GM15510 (cell line): ENCODE results near the gene MYO1H.

Experiments used
- POLR2A ChIP-seq: IDR thresholded peaks from 3 replicates; pipeline ENCODE4 v1.6.1; 2011; ENCODE audit warnings: borderline replicate concordance; ENCODE audit not compliant: insufficient read length; ENCODE audit errors: extremely low read depth

MYO1H gene

DNA sequence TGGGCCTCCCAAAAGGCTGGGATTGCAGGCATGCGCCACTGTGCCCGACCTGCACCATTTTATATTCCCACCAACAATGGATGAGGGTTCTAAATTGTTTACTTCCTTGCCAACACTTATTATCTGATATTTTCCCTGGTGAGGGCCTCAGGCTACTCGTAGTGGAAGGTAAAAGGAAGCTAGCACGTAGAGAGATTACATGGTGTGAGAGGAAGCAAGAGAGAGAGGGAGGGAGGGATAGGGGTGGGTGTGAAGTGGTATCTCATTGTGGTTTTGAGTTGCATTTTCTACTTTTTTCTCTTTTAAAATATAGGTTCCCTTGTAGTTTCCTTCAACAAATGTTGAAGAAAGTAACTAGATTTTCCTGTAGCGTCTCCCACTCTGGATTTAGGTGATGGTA, 30.9 kb downstream of the MYO1H start:
- no peak for TF ChIP-seq POLR2A

DNA sequence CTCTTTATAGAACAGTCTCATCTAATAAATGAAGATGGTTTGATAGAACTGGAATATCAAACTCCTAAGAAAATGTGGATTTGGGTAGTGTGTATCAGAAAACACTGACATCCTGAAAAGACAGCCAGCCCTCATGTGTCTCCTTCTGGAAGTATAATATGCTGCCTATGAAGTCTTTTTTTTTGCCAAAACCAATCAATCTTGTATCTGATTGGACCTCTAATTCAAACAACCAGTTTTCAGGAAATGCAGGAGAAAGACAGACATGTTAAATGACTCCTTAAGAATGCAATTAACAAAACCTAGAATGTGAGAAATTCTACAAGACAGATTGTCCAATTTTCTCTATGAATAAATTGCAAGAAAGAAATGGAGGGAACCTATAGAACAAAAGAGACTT, 34.3 kb downstream of the MYO1H start:
- TF ChIP-seq POLR2A, result no peak

DNA sequence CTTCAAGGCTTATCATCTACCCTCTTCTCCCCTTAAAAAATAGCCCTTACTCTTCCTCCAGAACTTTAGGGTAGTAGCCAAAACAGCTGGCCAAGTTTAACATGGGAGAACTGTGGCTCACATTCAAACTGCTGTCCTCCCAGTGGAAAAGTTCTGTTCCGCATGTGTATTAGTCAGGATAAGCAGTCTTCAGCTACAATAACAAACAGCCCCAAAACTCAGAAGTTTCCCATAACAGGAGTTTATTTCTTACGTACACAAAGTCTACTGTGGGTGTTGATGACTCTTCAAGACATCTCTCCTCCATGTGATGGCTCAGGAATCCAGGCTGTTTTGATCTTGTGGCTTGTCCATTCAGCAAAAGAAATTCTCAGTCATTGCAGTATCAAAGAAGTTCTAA, 35.5 kb downstream of the MYO1H start:
- no peak for TF ChIP-seq POLR2A

DNA sequence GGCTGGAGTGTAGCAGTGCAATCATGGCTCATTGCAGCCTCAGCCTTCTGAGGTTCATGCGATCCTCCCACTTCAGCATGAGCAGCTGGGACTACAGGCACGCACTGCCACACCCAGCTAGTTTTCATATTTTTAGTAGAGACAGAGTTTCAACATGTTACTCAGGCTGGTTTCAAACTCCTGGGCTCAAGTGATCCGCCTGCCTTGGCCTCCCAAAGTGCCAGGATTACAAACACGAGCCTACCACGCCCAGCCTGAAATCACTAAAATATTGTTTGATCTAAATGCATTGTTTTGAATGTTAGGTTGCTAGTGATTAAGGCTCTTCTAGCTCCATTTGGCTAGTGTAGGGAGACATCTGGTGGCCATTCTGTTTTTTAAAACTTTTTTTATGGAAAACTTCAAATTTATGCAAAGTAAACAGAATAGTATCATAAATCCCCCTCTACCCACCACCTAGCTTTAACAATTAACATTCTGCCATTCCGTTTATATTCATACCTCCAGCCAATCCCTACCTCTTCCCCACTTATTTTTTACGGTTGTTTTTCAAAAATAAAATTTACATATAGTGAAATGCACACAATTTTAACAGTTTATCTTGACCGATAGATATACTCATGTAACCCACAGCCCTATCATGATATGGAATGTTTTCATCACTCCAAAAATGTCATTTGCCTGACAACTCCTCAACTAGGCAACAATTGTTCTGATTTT, 37.8 kb downstream of the MYO1H start:
- no peak for TF ChIP-seq POLR2A

DNA sequence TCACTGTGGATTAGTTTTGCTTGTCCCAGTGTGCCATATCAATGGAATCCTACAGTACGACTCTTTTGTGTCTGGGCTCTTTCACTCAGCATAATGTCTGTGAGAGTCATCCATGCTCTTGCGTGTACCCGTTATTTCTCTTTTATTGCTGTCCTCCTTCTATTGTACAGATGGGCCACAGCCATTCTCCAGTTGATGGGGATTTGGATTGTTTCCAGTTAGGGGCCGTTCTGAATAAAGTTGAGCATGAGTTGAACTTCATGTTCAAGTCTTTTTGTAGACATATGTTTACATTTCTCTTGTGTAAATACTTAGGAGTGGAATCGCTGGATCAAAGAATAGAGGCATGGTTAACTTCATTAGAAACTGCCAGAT, 38.3 kb downstream of the MYO1H start:
- TF ChIP-seq POLR2A, result no peak

DNA sequence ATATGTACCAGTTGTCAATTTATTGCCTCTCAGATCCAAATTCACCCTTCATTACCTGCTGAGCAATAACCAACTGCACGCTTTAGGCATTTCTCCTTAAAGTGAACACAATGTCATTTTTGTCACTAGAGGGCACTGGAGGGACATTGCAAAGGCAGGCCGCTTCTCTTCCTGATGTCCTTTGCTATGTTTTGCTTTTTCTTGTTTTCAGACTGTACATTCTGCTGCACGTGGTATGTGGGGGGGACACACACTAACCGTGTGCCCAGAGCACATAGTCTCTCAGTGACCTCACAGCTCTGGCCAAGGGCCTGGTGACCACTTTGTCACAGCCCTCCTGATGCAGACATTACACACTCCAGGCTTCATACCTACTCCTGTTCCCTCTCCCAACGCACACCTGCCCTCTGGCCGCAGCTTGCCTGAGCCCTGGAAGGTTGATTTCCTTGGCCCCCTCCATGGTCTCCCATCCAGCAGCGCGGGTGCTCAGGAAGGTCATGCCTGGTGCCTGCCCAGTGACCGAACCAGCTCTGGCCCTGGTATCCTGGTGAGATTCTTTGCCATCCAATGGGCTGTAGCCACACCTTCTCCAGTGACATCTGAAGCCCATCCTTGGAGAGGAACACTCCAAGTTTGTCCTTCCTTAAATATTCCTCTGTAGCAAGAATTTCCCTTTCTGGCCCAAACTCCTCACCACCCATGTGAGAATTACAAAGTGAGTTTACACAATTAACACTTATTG, 39.9 kb downstream of the MYO1H start:
- TF ChIP-seq POLR2A, result no peak

DNA sequence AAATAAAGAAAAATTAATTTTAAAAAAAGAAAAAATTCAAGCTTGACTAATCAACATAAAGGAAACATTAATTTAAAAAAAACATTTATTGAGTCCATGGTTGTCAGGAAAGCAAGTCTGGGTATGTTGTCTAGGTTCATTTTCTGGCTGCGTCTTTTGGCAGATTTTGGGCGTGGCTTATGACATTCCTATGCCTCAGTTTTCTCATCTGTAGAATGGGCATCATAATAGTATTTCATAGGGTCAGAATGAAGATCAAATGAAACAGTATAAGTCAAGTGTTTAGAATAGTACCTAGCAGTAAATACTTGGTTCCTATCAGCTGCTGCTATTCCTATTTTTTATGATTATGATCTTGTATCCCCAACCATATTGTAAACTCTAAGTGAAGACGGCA, 40.5 kb downstream of the MYO1H start:
- TF ChIP-seq POLR2A, result no peak

DNA sequence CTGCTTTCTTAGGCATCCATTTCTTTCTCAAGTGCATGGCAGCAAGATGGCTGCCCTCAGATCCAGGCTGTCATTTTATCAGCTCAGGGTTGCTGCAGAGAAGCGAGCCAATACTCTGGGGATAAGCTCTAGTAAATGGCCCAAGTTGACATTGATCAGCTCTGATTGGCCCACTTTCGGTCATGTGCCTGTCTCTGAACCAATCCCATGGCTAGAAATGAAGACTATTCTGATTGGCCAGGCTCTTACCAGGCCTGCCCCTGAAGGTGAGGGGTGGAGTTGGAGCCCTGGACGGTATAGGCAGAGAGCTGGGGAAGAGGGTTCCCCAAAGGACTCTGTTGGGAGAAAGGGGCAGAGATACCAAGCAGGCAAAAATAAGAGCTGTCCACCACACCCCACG, 41.4 kb downstream of the MYO1H start:
- TF ChIP-seq POLR2A, result no peak

DNA sequence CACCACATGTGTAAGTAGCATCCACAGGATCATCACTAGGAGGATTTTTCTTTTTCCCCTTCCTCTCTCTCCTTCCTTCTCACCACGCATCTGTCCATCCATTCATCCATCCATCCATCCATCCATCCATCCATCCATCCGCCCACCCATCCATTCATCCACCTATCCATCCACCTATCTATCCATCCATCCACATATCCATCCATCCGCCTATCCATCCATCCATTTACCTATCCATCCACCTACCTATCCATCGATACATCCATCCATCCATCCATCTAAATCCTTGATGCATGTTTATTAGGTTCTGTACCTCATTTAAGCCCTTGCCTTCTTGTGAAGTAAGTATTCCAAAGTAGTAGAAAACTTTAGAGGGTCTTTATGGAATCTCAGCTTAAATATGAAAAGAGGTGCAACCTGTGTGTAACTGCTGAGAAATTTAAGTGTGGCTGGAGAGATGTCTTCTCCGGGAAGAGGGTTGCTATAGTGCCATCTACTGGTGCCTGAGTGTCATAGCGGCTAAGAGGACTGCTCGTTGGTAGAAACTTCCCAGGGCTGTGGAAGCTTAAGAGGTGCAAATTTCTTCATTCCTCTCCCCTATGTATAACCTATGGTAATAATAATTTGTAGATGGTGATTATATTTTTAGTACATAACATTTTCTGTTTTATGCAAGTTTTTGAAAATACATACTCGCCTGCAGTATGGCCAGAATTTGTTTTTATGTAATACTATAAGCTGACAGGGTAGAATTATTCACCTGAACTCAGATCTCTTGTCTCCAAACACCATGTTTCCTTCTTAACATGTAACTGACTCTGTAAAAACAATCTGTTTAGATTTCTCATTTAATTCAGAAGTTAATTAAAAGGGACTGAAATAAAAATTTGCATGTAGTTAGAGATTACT, 46.0 kb downstream of the MYO1H start:
- no peak for TF ChIP-seq POLR2A

DNA sequence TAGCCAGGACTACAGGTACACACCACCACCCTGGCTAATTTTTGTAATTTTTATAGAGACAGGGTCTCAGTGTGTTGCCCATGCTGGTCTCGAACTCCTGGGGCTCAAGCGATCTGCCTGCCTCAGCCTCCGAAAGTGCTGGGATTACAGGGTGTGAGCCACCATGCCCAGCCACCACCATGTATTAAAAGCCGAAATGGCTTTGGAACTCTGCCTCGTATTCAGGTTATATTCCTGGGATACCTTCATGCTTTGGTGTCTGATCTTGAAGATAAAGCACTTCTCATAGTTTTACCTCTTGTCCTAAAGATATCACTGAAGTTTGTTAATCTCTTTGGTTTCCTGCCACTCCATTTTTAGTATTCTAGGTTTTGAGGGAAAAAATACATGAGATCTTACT, 47.2 kb downstream of the MYO1H start:
- no peak for TF ChIP-seq POLR2A

DNA sequence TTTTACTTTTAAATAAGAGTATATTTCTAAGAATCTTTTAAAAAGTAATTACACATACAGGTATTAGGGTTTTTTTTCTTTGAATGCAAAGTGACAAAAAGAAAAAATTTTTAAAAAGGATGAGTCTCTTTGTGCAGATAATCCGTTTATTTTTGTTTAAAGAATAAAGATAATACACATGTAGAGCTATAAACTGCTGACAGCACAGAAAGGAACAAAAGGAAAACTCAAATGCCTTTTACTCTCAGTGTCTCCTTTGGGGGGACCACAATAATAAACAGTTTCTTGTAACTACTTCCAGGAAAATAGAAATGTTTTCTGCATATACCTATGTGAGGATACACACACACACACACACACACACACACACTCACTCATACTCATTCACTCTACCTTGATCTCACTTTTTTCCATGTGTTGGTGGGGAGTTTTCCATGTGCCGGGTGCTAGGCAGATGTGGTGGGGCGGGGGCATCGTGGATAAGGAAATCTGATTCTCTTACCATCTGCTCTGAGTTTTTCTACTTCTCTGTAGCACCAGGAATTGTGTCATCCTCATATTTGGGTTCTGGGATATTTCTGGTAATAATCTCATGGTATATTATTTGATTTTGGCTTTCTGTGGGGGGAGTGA, 71.3 kb downstream of the MYO1H start:
- TF ChIP-seq POLR2A, result no peak

DNA sequence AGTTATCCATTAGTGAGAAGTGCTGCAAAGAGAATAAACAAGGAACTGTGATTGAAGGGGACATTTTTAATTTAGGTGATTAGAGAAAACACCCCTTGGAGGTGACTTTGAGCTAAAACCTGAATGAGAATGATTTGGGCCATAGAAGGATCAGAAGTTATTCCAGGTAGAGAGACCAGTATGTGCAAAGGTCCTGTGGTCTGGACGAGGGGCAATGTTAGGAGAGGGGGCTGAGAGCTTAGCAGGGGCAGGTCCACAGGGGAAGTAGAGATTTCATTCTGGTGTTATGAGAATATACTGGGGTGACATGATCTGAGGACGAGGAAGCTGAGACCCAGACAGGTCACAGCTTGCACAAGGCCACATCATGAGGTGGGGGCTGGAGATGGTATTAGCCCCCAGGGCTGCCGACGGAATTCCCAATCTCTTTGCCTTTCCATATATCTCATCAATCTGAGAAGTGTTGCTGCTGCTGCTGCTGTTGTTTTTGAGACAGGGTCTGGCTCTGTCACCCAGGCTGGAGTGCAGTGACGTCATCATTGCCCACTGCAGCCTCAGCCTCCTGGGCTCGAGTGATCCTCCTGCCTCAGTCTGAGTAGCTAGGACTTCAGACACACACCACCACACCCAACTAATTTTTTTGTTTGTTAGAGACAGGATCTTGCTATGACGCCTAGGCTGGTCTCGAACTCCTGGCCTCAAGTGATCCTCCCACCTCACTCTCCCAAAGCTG, 73.8 kb downstream of the MYO1H start:
- TF ChIP-seq POLR2A, result no peak

DNA sequence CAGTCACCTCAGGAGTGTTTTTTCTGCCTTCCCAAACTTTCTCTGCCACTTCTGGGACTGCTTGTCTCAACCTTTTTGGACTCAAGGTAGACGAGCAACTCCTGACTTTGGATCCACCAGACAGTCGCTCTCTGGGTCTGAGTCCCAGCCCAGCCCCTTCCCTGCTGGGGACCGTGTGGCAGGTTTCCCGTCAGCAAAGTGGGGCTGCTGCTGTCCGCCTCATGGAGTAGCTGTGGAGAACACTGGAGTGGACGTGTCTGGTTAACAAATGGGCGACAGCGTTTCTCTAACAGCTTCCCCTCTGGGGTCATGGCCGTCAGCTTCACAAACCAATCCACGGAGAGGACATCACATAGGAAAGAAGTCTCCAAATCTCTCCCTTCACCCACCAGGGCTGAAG, 74.6 kb downstream of the MYO1H start:
- no peak for TF ChIP-seq POLR2A

DNA sequence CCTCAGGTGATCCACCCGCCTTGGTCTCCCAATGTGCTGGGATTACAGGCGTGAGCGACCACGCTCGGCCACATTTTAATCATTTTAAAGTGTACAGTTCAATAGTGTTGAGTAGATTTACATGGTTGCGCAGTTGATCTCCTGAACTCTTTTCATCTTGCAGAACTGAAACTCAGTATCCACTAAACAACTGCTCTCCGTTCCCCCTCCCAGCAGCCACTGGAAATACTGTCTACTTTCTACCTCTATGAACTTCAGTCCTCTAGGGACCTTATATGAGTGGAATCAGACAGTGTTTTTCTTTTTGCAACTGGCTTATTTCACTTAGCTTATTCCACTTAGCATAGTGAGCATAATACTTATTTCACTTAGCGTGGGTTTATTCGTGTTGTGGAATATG, 75.7 kb downstream of the MYO1H start:
- no peak for TF ChIP-seq POLR2A

DNA sequence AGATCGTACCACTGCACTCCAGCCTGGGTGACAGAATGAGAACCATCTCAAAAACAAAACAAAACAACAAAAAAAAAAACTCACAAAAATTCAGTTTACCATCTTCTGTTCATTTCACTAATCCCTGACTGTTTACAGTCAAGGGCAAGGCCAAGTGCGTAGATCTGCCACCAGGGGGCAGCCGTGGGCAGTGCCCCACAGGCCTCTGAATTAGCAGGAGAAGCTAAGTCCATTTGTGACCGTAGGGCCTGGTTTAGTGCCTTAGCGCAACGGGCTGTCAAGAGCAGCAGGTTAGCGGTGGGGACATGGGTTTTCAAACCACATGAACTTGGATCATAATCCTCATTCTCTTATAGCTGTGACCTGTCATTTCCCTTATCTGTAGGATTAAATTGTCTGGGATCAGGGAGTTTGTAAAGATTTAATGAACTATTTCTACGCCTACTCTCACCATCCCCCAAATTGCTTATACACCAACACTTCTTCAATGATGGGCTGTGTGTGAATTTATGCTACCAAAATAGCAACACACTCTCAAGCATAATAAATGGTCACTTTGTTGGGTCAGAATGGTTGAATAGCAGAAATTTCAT, 80.4 kb downstream of the MYO1H start:
- no peak for TF ChIP-seq POLR2A

DNA sequence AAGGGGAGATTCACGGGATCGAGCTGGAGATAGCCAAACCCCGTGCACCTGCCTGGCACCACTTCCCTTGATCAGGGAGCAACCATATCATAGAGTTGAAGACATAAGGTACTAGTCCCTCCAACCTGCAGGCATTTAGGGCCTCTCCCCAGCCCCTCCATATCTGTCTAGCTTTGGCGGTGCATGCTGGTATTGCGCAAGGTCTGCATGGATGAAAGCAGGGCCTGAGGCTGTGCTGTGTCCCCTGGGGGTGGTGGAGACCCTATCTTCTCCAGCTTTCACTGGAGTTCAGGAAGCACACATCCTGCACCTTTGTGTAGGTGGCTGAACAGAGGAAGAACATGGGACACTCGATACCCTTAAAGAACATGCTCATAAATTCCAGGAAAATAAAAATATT, 82.5 kb downstream of the MYO1H start:
- TF ChIP-seq POLR2A, result no peak
